ENCODE data around the gene DTHD1. TPM values are rescaled to one million over a fixed set of nuclear protein-coding genes. Genes with fewer than 3 reads are reported as not detected.

DTHD1 gene
- total and polyA plus RNA-seq, 10 of the 15 experiments (the other 5 are each of a cell fraction or from before 2014, with no cell fraction given): 0.05 to 2.8 (median 1.4) TPM

GRCh38 chr4:36260731-36261130, 20.7 kb upstream of the DTHD1 start:
- BruUV-seq (replicated peaks): no TSS peak
- 68% methylated on average over 5 of the region's 5 CpGs for WGBS (ENCODE audit: insufficient coverage, insufficient replicate concordance, low lambda C conversion rate, missing lambda C conversion rate)
- ChIA-PET SMC1A (ENCODE audit: uncharacterized antibody, unreplicated experiment) (interaction anchor here (1.0 to 3.8 kb wide), 3 partner anchors 8 to 87 kb away, joined by 3 to 38 read pairs (median 32); partner anchors contain the start of gene ARAP2), RAD21 (ENCODE audit: unreplicated experiment) (no interaction called here), POLR2A (no interaction called here), CTCF (no interaction called here)
- H3K36me3 ChIP-seq (ENCODE audit: control insufficient read depth in 2 of 2, insufficient read depth in 2 of 2, low read length in 1 of 2): no peaks in the 10 kb centered on the region
- H3K4me2 ChIP-seq (ENCODE audit: control insufficient read depth, insufficient read depth): no peak overlapping the region
- no peak overlapping the region for H3K27ac ChIP-seq (ENCODE audit: control insufficient read depth, insufficient read depth)
- H3K9ac ChIP-seq (ENCODE audit: control insufficient read depth, insufficient read depth, low read length): no peak overlapping the region
- no peaks in the 10 kb centered on the region for H4K20me1 ChIP-seq (ENCODE audit: control insufficient read depth, insufficient read depth)
- in situ Hi-C loops (cut with MboI) (no loop called here), intact Hi-C loops (cut with micrococcal nuclease; ENCODE audit: unreplicated experiment) (no loop called here)
- no peaks in the 10 kb centered on the region for H3K79me2 ChIP-seq (ENCODE audit: control insufficient read depth, insufficient read depth, low read length)
- ATAC-seq (no peak), DNase-seq (ENCODE audit: low read depth, low spot score) (no peak), FAIRE-seq (no peak)
- no peak for TF ChIP-seq ZBED1 (IDR thresholded peaks at IDR 0.05; ENCODE audit: borderline replicate concordance)
- no peak for TF ChIP-seq ESRRA (IDR thresholded peaks at IDR 0.05; ENCODE audit: low read length)
- TF ChIP-seq CREB1 (IDR thresholded peaks at IDR 0.05; ENCODE audit: low read depth): no peak
- TF ChIP-seq CBFB (IDR thresholded peaks at IDR 0.05; ENCODE audit: low read depth): no peak
- TF ChIP-seq, protein P1, sequence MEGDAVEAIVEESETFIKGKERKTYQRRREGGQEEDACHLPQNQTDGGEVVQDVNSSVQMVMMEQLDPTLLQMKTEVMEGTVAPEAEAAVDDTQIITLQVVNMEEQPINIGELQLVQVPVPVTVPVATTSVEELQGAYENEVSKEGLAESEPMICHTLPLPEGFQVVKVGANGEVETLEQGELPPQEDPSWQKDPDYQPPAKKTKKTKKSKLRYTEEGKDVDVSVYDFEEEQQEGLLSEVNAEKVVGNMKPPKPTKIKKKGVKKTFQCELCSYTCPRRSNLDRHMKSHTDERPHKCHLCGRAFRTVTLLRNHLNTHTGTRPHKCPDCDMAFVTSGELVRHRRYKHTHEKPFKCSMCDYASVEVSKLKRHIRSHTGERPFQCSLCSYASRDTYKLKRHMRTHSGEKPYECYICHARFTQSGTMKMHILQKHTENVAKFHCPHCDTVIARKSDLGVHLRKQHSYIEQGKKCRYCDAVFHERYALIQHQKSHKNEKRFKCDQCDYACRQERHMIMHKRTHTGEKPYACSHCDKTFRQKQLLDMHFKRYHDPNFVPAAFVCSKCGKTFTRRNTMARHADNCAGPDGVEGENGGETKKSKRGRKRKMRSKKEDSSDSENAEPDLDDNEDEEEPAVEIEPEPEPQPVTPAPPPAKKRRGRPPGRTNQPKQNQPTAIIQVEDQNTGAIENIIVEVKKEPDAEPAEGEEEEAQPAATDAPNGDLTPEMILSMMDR (IDR thresholded peaks at IDR 0.05 in 2 of 3, conservative IDR thresholded peaks at IDR 0.05 in 1 of 3; ENCODE audit: control insufficient read depth in 2 of 3, extremely low read depth in 1 of 3, insufficient read depth in 1 of 3, low read depth in 3 of 3, low read length in 3 of 3): no peak
- TF ChIP-seq POLR2AphosphoS2 (IDR thresholded peaks at IDR 0.05; ENCODE audit: low read depth, low read length): no peak
- no peak for TF ChIP-seq POU2F2 (IDR thresholded peaks at IDR 0.05; ENCODE audit: borderline replicate concordance, low read depth, low read length)
- TF ChIP-seq SP1 (IDR thresholded peaks at IDR 0.05; ENCODE audit: low read depth, low read length): no peak
- TF ChIP-seq, protein P2, sequence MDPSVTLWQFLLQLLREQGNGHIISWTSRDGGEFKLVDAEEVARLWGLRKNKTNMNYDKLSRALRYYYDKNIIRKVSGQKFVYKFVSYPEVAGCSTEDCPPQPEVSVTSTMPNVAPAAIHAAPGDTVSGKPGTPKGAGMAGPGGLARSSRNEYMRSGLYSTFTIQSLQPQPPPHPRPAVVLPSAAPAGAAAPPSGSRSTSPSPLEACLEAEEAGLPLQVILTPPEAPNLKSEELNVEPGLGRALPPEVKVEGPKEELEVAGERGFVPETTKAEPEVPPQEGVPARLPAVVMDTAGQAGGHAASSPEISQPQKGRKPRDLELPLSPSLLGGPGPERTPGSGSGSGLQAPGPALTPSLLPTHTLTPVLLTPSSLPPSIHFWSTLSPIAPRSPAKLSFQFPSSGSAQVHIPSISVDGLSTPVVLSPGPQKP (IDR thresholded peaks at IDR 0.05; ENCODE audit: low read depth, low read length): no peak
- no peak for TF ChIP-seq CHD1 (IDR thresholded peaks at IDR 0.05; ENCODE audit: low read depth, low read length)
- TF ChIP-seq SUZ12 (IDR thresholded peaks at IDR 0.05; ENCODE audit: unreplicated experiment): no peak
- TF ChIP-seq SMC3 (IDR thresholded peaks at IDR 0.05; ENCODE audit: borderline replicate concordance, low read length): no peak
- TF ChIP-seq ATF3 (IDR thresholded peaks at IDR 0.05; ENCODE audit: borderline replicate concordance, extremely low read depth, low read depth, low read length): no peak
- TF ChIP-seq, protein P3, sequence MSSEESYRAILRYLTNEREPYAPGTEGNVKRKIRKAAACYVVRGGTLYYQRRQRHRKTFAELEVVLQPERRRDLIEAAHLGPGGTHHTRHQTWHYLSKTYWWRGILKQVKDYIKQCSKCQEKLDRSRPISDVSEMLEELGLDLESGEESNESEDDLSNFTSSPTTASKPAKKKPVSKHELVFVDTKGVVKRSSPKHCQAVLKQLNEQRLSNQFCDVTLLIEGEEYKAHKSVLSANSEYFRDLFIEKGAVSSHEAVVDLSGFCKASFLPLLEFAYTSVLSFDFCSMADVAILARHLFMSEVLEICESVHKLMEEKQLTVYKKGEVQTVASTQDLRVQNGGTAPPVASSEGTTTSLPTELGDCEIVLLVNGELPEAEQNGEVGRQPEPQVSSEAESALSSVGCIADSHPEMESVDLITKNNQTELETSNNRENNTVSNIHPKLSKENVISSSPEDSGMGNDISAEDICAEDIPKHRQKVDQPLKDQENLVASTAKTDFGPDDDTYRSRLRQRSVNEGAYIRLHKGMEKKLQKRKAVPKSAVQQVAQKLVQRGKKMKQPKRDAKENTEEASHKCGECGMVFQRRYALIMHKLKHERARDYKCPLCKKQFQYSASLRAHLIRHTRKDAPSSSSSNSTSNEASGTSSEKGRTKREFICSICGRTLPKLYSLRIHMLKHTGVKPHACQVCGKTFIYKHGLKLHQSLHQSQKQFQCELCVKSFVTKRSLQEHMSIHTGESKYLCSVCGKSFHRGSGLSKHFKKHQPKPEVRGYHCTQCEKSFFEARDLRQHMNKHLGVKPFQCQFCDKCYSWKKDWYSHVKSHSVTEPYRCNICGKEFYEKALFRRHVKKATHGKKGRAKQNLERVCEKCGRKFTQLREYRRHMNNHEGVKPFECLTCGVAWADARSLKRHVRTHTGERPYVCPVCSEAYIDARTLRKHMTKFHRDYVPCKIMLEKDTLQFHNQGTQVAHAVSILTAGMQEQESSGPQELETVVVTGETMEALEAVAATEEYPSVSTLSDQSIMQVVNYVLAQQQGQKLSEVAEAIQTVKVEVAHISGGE (CRISPR knock-in tag; IDR thresholded peaks at IDR 0.05): no peak
- TF ChIP-seq FOXM1 (IDR thresholded peaks at IDR 0.05; ENCODE audit: low read depth, low read length): no peak
- no peak overlapping the region for H2AFZ ChIP-seq (ENCODE audit: control insufficient read depth, low read depth, low read length)
- H3K4me1 ChIP-seq (ENCODE audit: control insufficient read depth, insufficient read depth, low read length): peaks cover 4% of the 10 kb centered on the region; the same call in 1 of the 2 replicates
- H3K9me3 ChIP-seq (replicated peaks; ENCODE audit: control insufficient read depth, insufficient read depth, low read length): no peaks in the 10 kb centered on the region
- H3K4me3 ChIP-seq: no peak overlapping the region
- no peaks in the 10 kb centered on the region for H3K27me3 ChIP-seq (replicated peaks in 1 of 2; ENCODE audit: control insufficient read depth in 2 of 2, insufficient read depth in 2 of 2, low read length in 1 of 2)
